ENCODE data around the gene MYO3B.

GRCh38 chr2:170446078-170446477 is 268.1 kb downstream of the MYO3B start:
- no peak for TF ChIP-seq CTCF (IDR thresholded peaks at IDR 0.05)
- no peak for TF ChIP-seq EZH2 (IDR thresholded peaks at IDR 0.05; ENCODE audit: borderline replicate concordance, insufficient read depth, low read depth, low read length, poor library complexity, severe bottlenecking)

Data from B cell (primary cell).